Posterior cingulate gyrus (tissue), 11 donors: Measurements from ENCODE around the gene LAX1.
A peak's percentile ranks its signal among the peaks of the same experiment; 100 is the strongest.
"Not testable (repeated sequence)": the region's sequence is repeated elsewhere in the genome, so short reads cannot be mapped to it uniquely, and the experiment has no call there.

ENCODE experiments used
- DNase-seq, 10 donors: peaks; one replicate each; pipeline versions ENCODE4 v3.0.0 to v3.0.0-alpha.2; 2020 to 2021; ENCODE audit warnings: mixed read lengths in 3 of 10
- intact Hi-C: fragments of 100-400 bp; cut with DNase I; formaldehyde crosslinking; loops from one replicate; pipeline ENCODE4 v1.15.1; 2023

The LAX1 gene

GRCh38 chr1:203764105-203765028 is 616 bp upstream of the LAX1 start:
- peak in 1 of 10 donors; percentile 33 for DNase-seq
- intact Hi-C loops: no loop called here

DNA sequence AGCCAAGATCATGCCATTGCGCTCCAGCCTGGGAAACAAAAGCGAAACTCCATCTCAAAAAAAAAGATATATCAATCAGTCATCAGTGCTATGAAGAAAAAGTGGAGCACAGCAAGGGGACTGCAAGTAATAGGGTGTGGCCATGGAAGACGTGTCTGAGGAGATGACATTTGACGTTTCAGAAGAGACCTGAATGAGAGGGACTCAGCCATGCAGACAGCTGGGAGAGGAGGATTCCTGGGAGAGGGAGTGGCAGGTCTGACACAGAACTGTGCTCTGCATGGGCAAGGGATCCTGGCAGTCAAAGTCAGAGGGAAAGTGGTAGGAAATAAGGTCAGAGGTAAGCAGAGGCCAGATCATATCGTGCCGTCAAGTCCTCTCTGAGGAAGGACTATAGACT is 3.3 kb downstream of the LAX1 start:
- intact Hi-C loops: no loop called here

DNA sequence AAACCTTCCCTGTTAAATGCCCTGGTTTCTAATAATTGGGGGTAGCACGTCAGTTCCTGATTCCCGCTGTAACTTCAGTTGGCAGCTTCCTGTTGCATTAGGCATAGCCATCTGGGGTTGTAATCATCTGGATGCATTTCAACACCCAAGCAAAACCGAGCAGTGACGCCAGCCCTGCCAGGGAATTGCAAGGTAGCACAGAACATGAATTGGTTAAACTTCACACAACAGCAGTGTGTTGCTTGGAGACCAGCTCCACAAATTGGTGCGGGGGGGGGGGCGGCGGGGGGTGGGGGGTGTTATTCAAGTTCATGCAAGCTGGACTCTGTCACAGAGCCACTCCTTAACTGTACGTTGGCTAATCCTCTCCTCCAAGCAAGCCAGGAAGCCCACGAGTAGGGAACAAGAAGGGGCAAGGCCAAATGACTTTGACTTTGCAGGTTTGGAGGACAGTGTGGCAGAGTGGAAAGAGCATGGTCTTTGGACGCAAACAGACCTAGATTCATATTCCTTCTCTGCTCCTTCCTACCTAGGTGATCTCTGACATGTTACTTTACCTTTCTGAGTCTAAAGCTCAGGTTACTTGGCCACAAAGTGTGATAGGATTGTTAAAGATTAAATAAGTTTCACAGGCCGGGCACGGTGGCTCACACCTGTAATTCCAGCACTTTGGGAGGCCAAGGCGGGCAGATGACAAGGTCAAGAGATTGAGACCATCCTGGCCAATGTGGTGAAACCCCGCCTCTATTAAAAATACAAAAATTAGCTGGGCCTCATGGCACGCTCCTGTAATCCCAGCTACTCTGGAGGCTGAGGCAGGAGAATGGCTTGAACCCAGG is 4.7 kb downstream of the LAX1 start:
- intact Hi-C loops: loop anchor here (10.0 kb wide), 1 partner anchor 145 kb away; the partner anchor contains the start of gene ATP2B4
- peak in 7 of 10 donors; percentile 11 to 88 (median 36) for DNase-seq

More for the DNA sequence above, 3.3 kb downstream of the LAX1 start:
- peak in 1 of 10 donors; percentile 1 for DNase-seq

DNA sequence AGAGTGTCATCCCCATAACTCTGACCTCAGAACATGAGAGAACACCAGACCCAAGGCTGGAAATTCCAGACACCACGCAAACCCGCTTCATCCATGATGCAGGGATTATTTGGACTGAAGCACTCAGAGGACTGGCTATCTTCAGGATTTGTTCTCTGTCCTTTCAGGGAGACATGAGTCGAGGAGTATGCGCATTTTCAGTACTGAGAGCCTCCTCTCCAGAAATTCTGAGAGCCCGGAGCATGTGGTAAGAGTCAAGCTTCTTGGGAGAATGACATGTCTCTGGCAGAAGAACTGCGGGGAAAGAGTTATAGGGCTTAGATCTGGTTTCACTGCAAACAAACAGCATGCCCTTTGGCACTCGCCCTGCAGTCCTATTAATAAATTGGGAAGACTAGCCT is 6.9 kb downstream of the LAX1 start:
- intact Hi-C loops: loop anchor here (10.0 kb wide), 1 partner anchor 147 kb away; the partner anchor contains the start of gene ATP2B4
- no peak for DNase-seq

GRCh38 chr1:203772836-203773235 is 7.9 kb downstream of the LAX1 start:
- intact Hi-C loops: loop anchor here (10.0 kb wide), 1 partner anchor 148 kb away; the partner anchor contains the start of gene ATP2B4
- DNase-seq: no peak

GRCh38 chr1:203776636-203777035 is 11.7 kb downstream of the LAX1 start:
- intact Hi-C loops: loop anchor here (10.0 kb wide), 1 partner anchor 152 kb away; the partner anchor contains the start of gene ATP2B4
- DNase-seq: peak in 4 of 10 donors; percentile 23 to 82 (median 42)

DNA sequence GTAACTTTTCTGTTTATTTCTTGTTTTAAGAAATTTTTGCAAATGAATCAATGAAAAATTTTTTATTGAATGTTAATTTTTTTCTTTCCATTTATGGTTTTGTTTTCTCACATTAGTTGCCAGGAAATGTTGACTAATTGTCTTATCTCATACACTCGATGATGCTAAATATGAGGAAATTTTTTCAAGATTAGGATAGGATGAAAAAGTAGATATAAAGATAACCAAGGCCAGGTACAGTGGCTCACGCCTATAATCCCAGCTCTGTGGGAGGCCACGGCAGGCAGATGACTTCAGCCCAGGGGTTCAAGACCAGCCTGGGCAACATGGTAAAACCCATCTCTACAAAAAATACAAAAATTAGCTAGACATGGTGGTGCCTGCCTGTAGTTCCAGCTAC is 12.6 kb downstream of the LAX1 start:
- no peak for DNase-seq
- intact Hi-C loops: loop anchor here (10.0 kb wide), 1 partner anchor 153 kb away; the partner anchor contains the start of gene ATP2B4

DNA sequence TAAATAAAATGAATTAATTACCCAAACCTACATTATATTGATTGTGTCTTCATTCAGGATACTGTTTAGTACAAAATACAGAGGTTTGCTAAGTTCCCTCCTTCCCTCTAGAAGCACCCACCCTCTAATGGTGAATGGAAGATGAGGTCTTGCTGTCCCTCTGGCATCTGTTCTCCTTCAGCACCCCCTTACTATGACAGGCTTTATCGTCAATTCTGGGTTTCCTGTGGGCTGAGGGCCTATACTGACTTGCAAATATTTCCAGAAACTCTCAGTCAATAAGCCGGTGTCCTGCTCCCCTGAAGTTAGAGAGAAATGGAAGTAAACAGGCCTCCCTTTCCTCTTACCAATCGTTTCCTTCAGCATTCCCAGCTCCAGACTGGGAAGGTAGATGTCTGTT is 13.2 kb downstream of the LAX1 start:
- DNase-seq: no peak
- intact Hi-C loops: loop anchor here (10.0 kb wide), 1 partner anchor 153 kb away; the partner anchor contains the start of gene ATP2B4

GRCh38 chr1:203778789-203779188 is 13.8 kb downstream of the LAX1 start:
- no peak for DNase-seq
- intact Hi-C loops: loop anchor here (10.0 kb wide), 1 partner anchor 154 kb away; the partner anchor contains the start of gene ATP2B4

- intact Hi-C loops: no loop called here
These were observed 17.0 kb downstream of the LAX1 start for GRCh38 chr1:203781962-203782361.

DNA sequence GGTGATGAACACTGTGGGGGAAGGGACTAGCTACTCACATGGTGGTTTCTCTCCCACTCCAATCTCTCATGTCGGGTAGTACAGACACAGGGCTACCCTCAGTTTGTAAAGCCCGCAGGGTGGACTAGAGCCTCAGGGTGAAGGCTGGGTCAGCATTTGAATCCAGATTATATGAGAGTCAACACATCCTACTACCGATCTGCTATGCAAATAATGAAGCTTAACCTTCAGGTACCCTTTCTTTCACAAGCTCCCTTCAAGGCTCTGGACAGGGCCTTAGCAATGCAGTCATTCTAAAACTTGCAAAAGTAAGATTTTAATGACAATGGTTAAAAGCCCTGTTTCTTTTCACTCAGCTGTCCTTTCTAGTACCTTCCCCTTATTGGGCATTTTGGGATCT is 25.0 kb downstream of the LAX1 start:
- no peak for DNase-seq
- intact Hi-C loops: no loop called here

More at GRCh38 chr1:203781962-203782361, 17.0 kb downstream of the LAX1 start:
- peak in 1 of 10 donors; percentile 11 for DNase-seq

GRCh38 chr1:203791498-203791897 is 26.5 kb downstream of the LAX1 start:
- intact Hi-C loops: no loop called here
- no peak for DNase-seq

- DNase-seq: no peak
- intact Hi-C loops: no loop called here
These were observed 27.5 kb downstream of the LAX1 start for GRCh38 chr1:203792486-203792885.

- DNase-seq, intact Hi-C loops: not testable (repeated sequence)
These were observed 28.6 kb downstream of the LAX1 start for GRCh38 chr1:203793561-203793960.

GRCh38 chr1:203794764-203795440 is 29.9 kb downstream of the LAX1 start:
- no peak for DNase-seq
- intact Hi-C loops: loop anchor here (5.0 kb wide), 1 partner anchor 67 kb away; the partner anchor contains the start of gene SNRPE

DNA sequence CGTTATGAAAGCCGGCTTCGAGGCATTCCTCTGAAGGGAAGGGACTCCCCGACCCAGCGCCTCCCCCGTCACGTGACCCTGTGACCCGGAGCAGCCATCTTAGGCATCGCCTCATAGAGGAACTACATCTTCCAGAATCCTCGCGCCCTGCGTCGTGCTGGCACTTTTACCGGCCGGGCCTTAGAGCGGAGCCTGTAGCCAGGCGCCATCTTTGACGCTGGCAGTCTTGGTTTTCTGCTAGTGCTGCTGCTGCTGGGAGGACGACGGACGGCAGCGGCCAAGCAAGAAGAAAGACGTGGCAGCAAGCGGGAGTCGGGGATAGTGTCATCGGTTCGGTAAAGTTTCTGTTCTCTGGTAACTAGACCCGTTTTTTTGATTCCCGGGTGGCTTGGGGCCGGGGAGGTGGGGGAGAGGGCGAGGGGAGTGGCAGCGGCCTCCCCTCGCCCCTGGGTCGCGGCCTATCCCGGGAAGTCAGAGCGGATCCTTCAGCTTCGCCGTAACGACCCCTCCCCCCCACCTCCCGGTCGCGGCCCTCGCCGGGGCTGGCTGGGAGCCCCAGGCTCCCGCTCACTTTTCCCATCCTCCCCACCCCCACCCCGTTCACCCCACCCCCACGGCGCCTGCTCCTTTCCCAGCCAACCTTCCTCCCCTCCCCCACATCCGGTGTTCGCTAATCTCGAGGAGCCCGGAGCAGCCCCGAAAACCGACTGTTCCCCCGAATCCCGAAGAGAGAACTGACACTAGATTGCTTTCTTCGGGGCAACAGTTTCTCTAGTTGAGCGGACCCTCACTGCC is 30.7 kb downstream of the LAX1 start, which contains the start of the genes ZBED6 and ZC3H11A:
Gene ZBED6, plus strand, starts transcription at position 183 of the 795 bp plus-strand sequence. CDS start 1,900 bp downstream, outside the sequence.
Gene ZC3H11A, plus strand, starts transcription at position 183 of the 795 bp plus-strand sequence. CDS start 21,448 bp downstream, outside the sequence.
- intact Hi-C loops: loop anchor here (5.0 kb wide), 1 partner anchor 67 kb away; the partner anchor contains the start of gene SNRPE

DNA sequence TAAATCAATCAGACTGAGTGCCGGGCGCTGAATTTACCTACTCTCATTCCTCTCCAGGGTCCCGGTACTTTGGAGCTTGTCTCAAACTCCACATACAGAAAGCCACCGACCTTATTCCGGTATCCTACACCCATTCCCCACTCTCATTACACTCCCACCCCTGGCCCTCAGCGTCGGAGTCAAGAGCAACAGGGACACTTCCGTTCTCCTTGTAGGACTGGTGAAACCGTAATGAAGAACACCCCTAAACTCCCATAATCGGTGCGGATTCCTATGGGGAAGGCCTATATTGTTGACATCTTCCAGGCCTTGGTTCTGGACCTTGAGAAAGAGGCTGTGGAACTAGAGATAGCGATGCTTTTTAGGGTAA is 31.2 kb downstream of the LAX1 start:
- DNase-seq: peak in 1 of 10 donors; percentile 9
- intact Hi-C loops: loop anchor here (5.0 kb wide), 1 partner anchor 66 kb away; the partner anchor contains the start of gene SNRPE

More for the DNA sequence above, 30.7 kb downstream of the LAX1 start, which contains the start of the genes ZBED6 and ZC3H11A:
- DNase-seq: peak; percentile 99 to 100 (median 99)

DNA sequence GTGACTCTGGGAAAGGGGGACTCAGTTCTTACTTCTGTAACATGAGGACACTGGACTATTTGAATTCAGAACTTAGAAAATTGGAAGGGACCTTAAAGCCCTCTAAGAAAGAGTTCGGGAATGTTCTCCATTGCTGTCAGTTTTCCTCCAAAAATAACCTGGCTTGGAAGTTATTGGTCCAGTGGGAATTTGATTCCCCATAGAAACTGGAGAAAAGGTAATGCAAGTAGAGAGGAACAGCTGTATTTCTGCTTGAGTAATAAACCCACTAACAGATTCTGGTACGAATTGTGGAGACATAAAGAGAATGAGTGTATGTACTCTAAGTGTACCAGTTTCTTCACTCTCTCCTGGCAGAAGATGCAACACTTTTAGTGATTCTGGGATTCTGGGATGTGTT is 32.2 kb downstream of the LAX1 start:
- intact Hi-C loops: loop anchor here (5.0 kb wide), 1 partner anchor 65 kb away; the partner anchor contains the start of gene SNRPE
- no peak for DNase-seq
